ENCODE measurements around the gene ZDHHC21.

Gene ZDHHC21

DNA sequence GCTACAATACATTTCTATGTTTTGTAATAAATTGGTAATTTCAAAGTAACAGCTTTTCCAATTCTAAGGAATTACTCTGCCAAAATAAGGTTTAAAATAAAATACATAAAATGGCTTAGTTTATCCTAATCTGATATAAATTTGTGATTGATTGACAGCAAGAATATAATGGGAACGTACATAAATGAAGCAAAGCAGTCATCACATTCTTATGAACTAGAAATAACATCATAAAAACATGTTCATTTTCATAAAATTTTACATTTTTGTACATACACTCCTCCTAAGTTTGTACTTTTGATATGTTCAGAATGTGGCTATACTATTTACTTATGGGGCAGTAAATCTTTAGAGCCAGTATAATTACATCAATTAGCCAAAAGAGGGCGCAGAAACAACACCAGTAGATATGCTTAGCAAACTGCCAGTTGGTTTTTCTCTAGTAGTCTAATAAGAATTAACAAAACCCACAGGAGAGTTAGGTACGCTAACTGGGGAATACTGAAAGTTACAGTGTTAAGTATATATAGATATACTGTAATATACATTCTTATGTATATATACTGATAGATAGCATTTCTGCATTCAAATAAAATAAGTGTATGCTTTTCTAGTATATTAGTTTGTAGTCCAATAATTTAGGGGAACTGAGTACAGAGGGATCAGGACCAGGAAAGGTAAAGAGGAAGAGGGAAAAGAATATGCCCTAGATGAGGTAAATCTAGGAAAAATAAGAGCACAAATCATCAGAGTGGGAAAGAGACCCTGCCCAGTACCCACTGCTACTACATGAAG lies 76.8 kb downstream of the ZDHHC21 start:
- no peak for DNase-seq (ENCODE audit: low read depth in 3 of 3)

DNA sequence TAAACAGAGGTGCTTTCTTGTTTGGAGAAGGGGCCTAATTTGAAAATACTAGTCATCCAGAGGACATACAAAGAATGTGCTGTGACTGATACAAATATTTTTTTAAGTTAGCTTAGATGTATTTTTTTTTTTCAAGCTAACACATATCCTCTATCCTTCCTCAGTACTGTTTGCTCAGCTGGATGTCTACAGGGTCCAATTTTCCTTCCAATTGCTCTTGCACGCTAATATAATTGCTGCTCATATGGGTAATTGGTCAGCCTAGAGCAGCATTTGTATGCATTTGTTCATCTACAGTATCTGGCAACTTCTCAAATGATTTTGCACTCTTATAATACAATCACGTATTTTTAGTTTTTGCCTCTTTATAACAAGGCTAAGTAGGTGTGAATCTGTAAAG lies 84.7 kb downstream of the ZDHHC21 start:
- no peak for DNase-seq (ENCODE audit: low read depth in 3 of 3)

- DNase-seq (ENCODE audit: low read depth in 3 of 3), result no peak
Measured at GRCh38 chr9:14597171-14597799, 95.9 kb downstream of the ZDHHC21 start.

GRCh38 chr9:14593406-14593805 lies 99.8 kb downstream of the ZDHHC21 start:
- DNase-seq (ENCODE audit: low read depth in 3 of 3), result no peak

DNA sequence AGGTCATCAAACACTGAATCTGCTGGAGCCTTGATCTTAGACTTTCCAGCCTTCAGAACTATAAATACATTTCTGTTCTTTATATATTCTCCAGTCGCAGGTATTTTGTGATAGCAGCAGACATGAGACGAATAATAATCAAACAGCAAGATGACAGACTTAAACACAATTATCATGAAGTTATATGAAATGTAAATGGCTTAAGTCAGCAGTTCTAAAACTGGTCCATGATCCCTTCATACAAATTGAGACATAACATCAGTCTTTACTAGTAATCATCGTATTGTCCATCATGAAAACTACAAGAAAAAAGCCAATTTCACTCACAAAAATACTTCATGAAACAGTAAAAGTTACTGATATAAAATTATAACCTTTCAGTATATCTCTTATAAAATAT lies 101.8 kb downstream of the ZDHHC21 start:
- no peak for DNase-seq (ENCODE audit: low read depth in 3 of 3)

- no peak for DNase-seq (ENCODE audit: low read depth in 3 of 3)
Measured at GRCh38 chr9:14585730-14586473, 107.3 kb downstream of the ZDHHC21 start.

GRCh38 chr9:14584571-14584970 lies 108.7 kb downstream of the ZDHHC21 start:
- DNase-seq (ENCODE audit: low read depth in 3 of 3), result no peak

- DNase-seq (ENCODE audit: low read depth in 3 of 3), result no peak
Measured at GRCh38 chr9:14578030-14578429, 115.2 kb downstream of the ZDHHC21 start.

DNA sequence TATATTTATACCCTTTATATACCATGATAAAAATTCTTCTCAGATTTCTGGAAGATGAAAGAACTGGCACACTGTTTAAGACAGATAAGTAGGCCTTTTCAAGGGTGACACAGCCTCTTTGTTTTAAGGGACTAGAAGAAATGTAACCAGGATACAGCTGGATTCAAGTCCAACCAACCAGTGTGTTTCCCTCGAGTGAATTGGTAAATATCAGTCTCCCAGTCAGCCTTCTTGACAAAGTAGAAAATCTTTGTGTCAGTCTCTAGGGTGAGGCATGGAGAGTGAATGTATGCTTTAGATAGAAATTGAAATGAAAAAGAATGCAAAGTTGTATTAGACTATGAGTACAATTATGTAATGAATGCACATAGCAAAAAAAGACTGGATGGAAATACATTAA lies 119.1 kb downstream of the ZDHHC21 start:
- no peak for DNase-seq (ENCODE audit: low read depth in 3 of 3)

DNA sequence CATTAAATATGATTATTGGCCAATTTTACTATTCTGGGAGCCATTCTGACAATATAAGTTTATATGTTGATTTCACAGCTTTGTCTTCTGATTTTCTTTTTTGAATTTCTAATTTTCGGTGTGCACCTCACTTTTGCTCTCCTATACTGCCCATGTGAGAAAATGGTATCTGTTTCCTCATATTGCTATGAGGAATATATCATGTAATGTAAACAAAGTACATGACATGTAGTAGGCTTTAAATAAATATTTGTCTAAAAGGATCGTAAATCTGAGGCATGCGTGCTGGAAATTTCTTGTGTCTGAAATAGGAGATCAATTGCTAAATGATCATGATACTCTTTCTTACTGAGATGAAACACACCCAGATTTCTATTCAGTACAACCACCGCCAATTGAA lies 119.9 kb downstream of the ZDHHC21 start:
- DNase-seq (ENCODE audit: low read depth in 3 of 3), result no peak

DNA sequence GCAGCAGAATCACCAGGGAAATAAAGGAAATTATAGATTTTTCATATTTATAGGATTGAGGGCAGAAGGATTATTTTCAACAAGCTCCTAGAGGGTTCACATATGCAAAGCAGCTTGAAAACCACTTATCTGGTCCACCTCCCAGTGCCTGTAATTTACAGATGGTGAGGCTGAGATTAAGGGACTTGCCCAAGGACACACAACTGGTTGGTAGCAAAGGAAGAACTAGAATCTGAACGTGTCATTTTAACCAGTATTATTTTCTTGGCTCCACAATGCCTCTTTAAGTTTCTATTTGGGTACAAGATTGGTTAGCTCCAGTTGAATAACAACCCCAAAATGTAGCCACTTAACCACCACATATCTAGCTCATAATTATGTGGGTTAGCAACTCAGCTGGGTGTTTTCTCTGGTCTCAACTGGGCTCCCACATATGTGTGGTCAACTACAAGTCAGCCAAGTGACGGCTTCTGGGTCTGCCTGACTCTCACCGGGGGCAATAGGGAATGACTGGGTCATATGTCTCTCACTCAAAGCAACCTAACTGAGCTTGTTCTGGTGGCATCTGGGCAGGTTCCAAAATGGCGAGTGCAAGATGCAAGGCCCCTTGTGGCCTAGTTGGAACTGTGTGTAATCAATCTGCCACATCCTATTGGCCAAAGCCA lies 127.7 kb downstream of the ZDHHC21 start:
- DNase-seq (ENCODE audit: low read depth in 3 of 3), result no peak

- DNase-seq (ENCODE audit: low read depth in 3 of 3), result no peak
Measured at GRCh38 chr9:14563902-14564624, 129.2 kb downstream of the ZDHHC21 start.

DNA sequence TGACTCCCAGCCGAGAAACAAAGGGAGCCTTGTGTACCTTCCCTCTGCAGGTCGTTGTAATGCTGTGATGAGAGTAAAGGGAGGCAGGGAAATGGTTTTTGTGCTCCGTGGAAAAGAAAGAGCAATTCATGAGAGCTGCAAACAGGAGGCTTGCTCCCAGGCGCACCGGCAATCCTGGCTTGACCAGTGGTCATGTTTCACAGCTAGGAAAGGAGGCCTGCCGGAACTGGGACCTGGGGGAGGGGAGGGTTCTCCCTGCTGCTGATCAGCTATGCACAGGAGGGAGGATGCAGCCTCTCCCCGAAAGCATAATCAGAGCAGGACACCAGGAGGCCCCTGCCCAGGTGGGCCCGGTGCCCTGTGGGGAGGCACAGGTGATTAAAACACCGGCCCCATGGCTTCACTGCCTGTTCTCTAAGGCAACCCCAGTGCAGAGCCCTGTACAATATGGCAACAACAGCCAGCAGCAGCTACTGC lies 131.3 kb downstream of the ZDHHC21 start:
- DNase-seq (ENCODE audit: low read depth in 3 of 3), result no peak

Measured in stimulated activated CD4-positive, alpha-beta T cell treated with anti-CD3 and anti-CD28 coated beads, TNF-alpha, amount 100 ng/mL, for 4 hours (primary cell).